Esophagus squamous epithelium (tissue), 5 donors: ENCODE measurements around the gene RBMS3. TPM values are rescaled to one million over a fixed set of nuclear protein-coding genes. Genes with fewer than 3 reads are reported as not detected.
A peak's percentile ranks its signal among the peaks of the same experiment; 100 is the strongest.
"Not testable (repeated sequence)": the region's sequence is repeated elsewhere in the genome, so short reads cannot be mapped to it uniquely, and the experiment has no call there.

Source experiments
- DNase-seq: peaks from one replicate; lab custom pipeline; 2025; lab: John Stamatoyannopoulos, UW
- H3K27ac ChIP-seq, 4 donors: fragments of 200-600 bp; sonication (generic); one replicate each; pipeline ENCODE4 v1.5.1; 2016 to 2019; ENCODE audit warnings: mild to moderate bottlenecking in 1 of 4
- H3K27me3 ChIP-seq, 4 donors: fragments of 200-600 bp; sonication (generic); 1 replicate in 3 of 4; 2 replicates in 1 of 4; pipeline versions ENCODE4 v1.5.1 to v1.6.0; 2017 to 2021; ENCODE audit warnings: antibody characterized with exemption in 1 of 4
- H3K36me3 ChIP-seq, 3 donors: fragments of 200-600 bp; sonication (generic); one replicate each; pipeline ENCODE4 v1.5.1; 2016 to 2019
- H3K4me1 ChIP-seq, 3 donors: fragments of 200-600 bp; sonication (generic); one replicate each; pipeline ENCODE4 v1.5.1; 2017 to 2019
- H3K4me3 ChIP-seq, 4 donors: fragments of 200-600 bp; sonication (generic); 1 replicate in 3 of 4; 2 replicates in 1 of 4; pipeline ENCODE4 v1.5.1; 2016 to 2019; ENCODE audit warnings: mild to moderate bottlenecking in 2 of 4, moderate library complexity in 1 of 4
- H3K9me3 ChIP-seq, 3 donors: fragments of 200-600 bp; sonication (generic); one replicate each; pipeline ENCODE4 v1.5.1; 2016 to 2019
- POLR2A ChIP-seq, 4 donors: fragments of 450-650 bp; IDR thresholded peaks; one replicate each; pipeline ENCODE4 v1.6.1; 2017; ENCODE audit warnings: antibody characterized with exemption in 4 of 4, mild to moderate bottlenecking in 4 of 4, moderate library complexity in 3 of 4
- WGBS, 2 donors: methylation state at CpG; one replicate each; pipeline ENCODE4 v1.1.5; 2018; 5-methylcytosine and 5-hydroxymethylcytosine counted together
- intact Hi-C: fragments of 100-400 bp; cut with DNase I; formaldehyde crosslinking; loops from one replicate; pipeline ENCODE4 v1.15.0; 2022
- total RNA-seq, 4 donors: library from RNA; depleted of rRNA; stranded (reverse); fragments of >200 nt; gene quantifications; one replicate each; pipeline ENCODE4 v1.1.0, GENCODE V29; 2016
- TF ChIP-seq, protein P1 (sequence below), 6 experiments: fragments of 450-650 bp in 4 of 6; fragments of 200-600 bp in 2 of 6; sonication (generic) in 2 of 6; IDR thresholded peaks; one replicate each; pipeline ENCODE4 v1.5.1; 2016 to 2019; ENCODE audit warnings: antibody characterized with exemption in 6 of 6, mild to moderate bottlenecking in 4 of 6, moderate library complexity in 4 of 6
- donor health status: DM: yes; HTN: yes; CAD: no.

RBMS3 gene
- total RNA-seq: 10 to 100 TPM in 1 of 4 donors, 1 to 10 TPM in 2, under 1 TPM in 1; 0.57 to 35.7 (median 6.1) TPM

DNA sequence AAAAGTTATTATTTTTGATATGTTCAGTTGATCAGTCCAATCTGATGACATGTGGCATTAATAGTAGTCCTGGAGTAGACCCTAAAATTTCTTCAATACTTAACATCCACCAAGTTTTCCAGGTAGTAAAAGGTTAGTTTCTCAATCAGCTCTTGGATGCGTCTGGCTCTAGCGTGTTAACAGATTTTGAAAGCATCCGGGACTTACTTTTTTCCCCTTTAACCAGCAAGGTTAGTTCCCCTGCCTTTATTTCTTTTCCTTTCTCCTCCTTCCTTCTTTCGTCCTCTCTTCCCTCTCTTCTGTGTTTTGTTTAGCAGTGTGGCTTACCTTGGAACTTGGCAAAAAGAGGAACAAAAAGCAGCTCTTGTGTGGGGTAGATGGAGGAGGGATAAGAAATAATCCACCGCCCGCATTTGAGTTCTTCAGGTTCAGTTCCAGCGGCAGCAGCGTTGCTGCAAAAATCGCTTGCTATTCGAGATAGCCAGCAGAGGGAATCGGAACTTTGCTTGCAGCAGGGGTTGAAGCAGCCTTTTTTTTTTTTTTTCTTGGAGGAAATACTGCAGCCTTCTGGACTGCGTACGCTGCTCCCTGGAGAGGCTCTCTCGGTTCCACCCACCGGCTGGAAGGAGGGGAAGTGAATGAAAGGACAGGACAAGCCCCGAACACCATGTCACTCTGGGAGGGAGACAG lies at the start of gene RBMS3:
RBMS3 (plus strand) TSS at position 668 of the 690 bp plus-strand sequence.
- no peak for DNase-seq
- no peaks in the 10 kb centered on the region for H3K36me3 ChIP-seq
- 1 to 3% methylated on average over 15 to 16 of the region's 16 CpGs for WGBS, 2 donors
- peak within 1 kb of the TSS; percentile 30 to 76 (median 55) for H3K4me3 ChIP-seq
- peak in 2 of 4 donors; percentile 11 to 49 for TF ChIP-seq POLR2A (IDR thresholded peaks at IDR 0.05)
- TF ChIP-seq, protein P1, sequence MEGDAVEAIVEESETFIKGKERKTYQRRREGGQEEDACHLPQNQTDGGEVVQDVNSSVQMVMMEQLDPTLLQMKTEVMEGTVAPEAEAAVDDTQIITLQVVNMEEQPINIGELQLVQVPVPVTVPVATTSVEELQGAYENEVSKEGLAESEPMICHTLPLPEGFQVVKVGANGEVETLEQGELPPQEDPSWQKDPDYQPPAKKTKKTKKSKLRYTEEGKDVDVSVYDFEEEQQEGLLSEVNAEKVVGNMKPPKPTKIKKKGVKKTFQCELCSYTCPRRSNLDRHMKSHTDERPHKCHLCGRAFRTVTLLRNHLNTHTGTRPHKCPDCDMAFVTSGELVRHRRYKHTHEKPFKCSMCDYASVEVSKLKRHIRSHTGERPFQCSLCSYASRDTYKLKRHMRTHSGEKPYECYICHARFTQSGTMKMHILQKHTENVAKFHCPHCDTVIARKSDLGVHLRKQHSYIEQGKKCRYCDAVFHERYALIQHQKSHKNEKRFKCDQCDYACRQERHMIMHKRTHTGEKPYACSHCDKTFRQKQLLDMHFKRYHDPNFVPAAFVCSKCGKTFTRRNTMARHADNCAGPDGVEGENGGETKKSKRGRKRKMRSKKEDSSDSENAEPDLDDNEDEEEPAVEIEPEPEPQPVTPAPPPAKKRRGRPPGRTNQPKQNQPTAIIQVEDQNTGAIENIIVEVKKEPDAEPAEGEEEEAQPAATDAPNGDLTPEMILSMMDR (IDR thresholded peaks at IDR 0.05): peak in 4 of 6 experiments; percentile 27 to 47 (median 34)
- intact Hi-C loops: no loop called here
- peak within 1 kb of the TSS; percentile 63 to 91 (median 81) for H3K27ac ChIP-seq
- H3K4me1 ChIP-seq: peaks cover 0 to 28% (median 0%) of the 10 kb centered on the region in 3 donors
- H3K27me3 ChIP-seq: no peaks in the 10 kb centered on the region
- no peaks in the 10 kb centered on the region for H3K9me3 ChIP-seq

GRCh38 chr3:29233126-29233525 lies 47.7 kb upstream of the RBMS3 start:
- WGBS, 2 donors: 0% methylated on average over 1 of the region's 1 CpG; no CpG with 5 or more reads in 1 of the 2 donors
- intact Hi-C loops, H3K27me3 ChIP-seq, DNase-seq, H3K9me3 ChIP-seq, H3K27ac ChIP-seq, H3K4me1 ChIP-seq, H3K36me3 ChIP-seq, H3K4me3 ChIP-seq: not testable (repeated sequence)

GRCh38 chr3:29236146-29236840 lies 44.6 kb upstream of the RBMS3 start:
- DNase-seq: no peak
- no peaks in the 10 kb centered on the region for H3K4me1 ChIP-seq
- no peaks in the 10 kb centered on the region for H3K36me3 ChIP-seq
- 82 to 84% methylated on average over 3 of the region's 3 CpGs for WGBS, 2 donors
- no peaks in the 10 kb centered on the region for H3K9me3 ChIP-seq
- H3K27me3 ChIP-seq: no peaks in the 10 kb centered on the region
- no peak overlapping the region for H3K27ac ChIP-seq
- intact Hi-C loops: no loop called here
- TF ChIP-seq, protein P1 (IDR thresholded peaks at IDR 0.05): no peak
- TF ChIP-seq POLR2A (IDR thresholded peaks at IDR 0.05): no peak
- H3K4me3 ChIP-seq: no peak overlapping the region

- WGBS, 2 donors: 76 to 100% methylated on average over 2 of the region's 2 CpGs
- TF ChIP-seq, protein P1 (IDR thresholded peaks at IDR 0.05): no peak
- TF ChIP-seq POLR2A (IDR thresholded peaks at IDR 0.05): no peak
- Histone ChIP-seq H3K27me3 (no peaks in the 10 kb centered on the region), H3K4me1 (no peaks in the 10 kb centered on the region), H3K4me3 (no peak overlapping the region), H3K27ac (no peak overlapping the region), H3K9me3 (no peaks in the 10 kb centered on the region), H3K36me3 (no peaks in the 10 kb centered on the region)
- DNase-seq: no peak
- intact Hi-C loops: no loop called here
These were observed 41.5 kb upstream of the RBMS3 start for GRCh38 chr3:29239376-29239775.

DNA sequence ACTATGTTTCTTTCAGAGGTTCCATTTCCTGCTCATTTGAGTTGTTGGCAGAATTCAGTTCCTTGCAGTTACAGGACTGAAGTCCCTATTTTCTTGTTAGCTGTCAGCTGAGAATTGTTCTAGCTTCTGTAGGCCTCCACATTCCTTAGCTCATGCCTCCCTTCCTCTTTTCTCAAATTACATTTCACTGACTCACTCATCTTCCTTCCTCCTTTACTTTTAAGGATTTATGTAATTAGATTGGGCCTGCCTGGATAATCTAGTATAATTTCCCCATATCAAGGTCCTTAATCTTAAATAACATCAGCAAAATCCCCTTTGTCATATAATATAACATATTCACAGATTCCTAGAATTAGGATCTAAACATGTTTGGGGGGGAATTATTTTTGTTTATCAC lies 40.6 kb upstream of the RBMS3 start:
- no peak for TF ChIP-seq POLR2A (IDR thresholded peaks at IDR 0.05)
- TF ChIP-seq, protein P1 (IDR thresholded peaks at IDR 0.05): no peak
- Histone ChIP-seq H3K4me3 (no peak overlapping the region), H3K27me3 (no peaks in the 10 kb centered on the region), H3K27ac (no peak overlapping the region), H3K4me1 (no peaks in the 10 kb centered on the region), H3K36me3 (no peaks in the 10 kb centered on the region), H3K9me3 (no peaks in the 10 kb centered on the region)
- no peak for DNase-seq
- intact Hi-C loops: no loop called here
